HPDE6-E6E7 (cell line): ENCODE results near the gene NAA15.
A peak's percentile ranks its signal among the peaks of the same experiment; 100 is the strongest.
"Not testable (repeated sequence)": the region's sequence is repeated elsewhere in the genome, so short reads cannot be mapped to it uniquely, and the experiment has no call there.

Source experiments
- DNase-seq: peaks from one replicate; pipeline ENCODE4 v3.0.0; 2011; ENCODE audit warnings: missing footprints; ENCODE audit errors: extremely low spot score

NAA15 gene

DNA sequence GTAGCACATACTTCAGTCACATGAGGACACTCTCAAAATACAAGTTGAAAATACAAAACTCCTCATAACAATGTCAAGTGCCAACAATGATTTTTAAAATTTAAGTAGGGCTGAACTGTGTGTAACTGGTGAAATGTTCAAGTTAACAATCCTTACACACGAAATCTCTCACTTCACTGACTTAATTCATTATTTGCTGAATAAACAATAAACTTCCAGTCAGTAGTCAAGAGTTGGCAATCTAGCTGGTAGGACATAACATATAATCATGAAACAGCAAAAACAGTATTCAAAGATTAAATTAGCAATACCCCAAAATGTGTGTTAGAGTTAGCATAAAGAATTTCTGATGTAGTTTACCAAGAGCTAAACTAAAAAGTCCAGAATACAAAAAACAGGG lies 150.7 kb downstream of the NAA15 start:
- DNase-seq: no peak

GRCh38 chr4:139453041-139453370 lies 151.7 kb downstream of the NAA15 start:
- DNase-seq: peak; percentile 72

- peak; percentile 93 for DNase-seq
These were observed 152.2 kb downstream of the NAA15 start for GRCh38 chr4:139453371-139454110.

- DNase-seq: no peak
These were observed 153.1 kb downstream of the NAA15 start, which contains the start of gene RAB33B for GRCh38 chr4:139454111-139455045. Gene RAB33B (plus strand): TSS chr4:139454121. CDS start chr4:139454196, 75 bp downstream.

- DNase-seq: no peak
These were observed 153.8 kb downstream of the NAA15 start for GRCh38 chr4:139455126-139455538.

- DNase-seq: no peak
These were observed 156.0 kb downstream of the NAA15 start for GRCh38 chr4:139457318-139457717.

DNA sequence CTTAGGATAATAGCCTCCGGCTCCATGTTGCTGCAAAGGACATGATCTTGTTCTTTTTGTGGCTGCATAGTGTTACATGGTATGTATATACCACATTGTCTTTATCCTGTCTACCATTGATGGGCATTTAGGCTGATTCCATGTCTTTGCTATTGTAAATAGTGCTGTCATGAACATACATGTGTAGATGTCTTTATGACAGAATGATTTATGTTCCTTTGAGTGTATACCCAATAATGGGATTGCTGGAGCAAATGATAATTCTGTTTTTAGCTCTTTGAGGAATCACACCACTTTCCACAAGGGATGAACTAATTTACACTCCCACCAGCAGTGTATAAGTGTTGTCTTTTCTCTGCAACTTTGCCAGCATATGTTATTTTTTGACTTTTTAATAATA lies 157.2 kb downstream of the NAA15 start:
- DNase-seq: no peak

DNA sequence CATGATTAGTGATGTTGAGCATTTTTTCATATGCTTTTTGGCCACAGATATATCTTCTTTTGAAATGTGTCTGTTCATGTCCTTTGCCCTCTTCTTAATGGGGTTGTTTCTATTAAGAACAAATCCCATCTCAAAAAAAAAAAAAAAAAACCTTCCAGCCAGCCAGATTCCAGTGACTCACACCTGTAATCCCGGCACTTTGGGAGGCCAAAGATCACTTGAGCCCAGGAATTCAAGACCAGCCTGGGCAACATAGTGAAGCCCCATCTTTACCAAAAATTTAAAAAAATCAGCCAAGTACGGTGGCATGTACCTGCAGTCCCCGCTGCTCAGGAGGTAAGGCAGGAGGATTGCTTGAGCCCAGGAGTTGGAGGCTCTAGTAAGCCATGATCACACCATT lies 157.7 kb downstream of the NAA15 start:
- DNase-seq: no peak

GRCh38 chr4:139460565-139460964 lies 159.3 kb downstream of the NAA15 start:
- DNase-seq: no peak

GRCh38 chr4:139461022-139461628 lies 159.8 kb downstream of the NAA15 start:
- DNase-seq: no peak

- not testable (repeated sequence) for DNase-seq
These were observed 163.2 kb downstream of the NAA15 start for GRCh38 chr4:139464512-139464911.

- DNase-seq: no peak
These were observed 164.6 kb downstream of the NAA15 start for GRCh38 chr4:139465922-139466321.

DNA sequence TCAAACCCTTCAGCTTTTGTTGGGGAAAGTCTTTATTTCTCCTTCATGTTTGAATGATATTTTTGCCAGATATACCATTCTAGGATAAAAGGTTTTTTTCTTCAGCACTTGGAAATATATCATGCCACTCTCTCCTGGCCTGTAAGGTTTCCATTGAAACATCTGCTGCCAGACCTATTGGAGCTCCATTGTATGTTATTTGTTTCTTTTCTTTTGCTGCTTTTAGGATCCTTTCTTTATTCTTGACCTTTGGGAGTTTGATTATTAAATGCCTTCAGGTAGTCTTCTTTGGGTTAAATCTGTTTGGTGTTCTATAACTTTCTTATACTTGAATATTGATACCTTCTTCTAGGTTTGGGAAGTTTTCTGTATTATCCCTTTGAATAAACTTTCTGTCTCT lies 167.5 kb downstream of the NAA15 start:
- DNase-seq: not testable (repeated sequence)

- no peak for DNase-seq
These were observed 167.9 kb downstream of the NAA15 start for GRCh38 chr4:139469216-139469615.
